SU-DHL-6 (cell line): ENCODE measurements around the gene DAPK2.

Experiments used
- CTCF ChIP-seq: fragments of 200-600 bp; sonication (generic); IDR thresholded peaks from one replicate; pipeline ENCODE4 v1.5.1; 2017; ENCODE audit warnings: antibody characterized with exemption, mild to moderate bottlenecking, low read length, moderate library complexity; ENCODE audit not compliant: insufficient read depth, poor library complexity, severe bottlenecking
- EZH2phosphoT487 ChIP-seq: fragments of 200-600 bp; sonication (generic), shearing (Covaris generic); conservative IDR thresholded peaks from 2 replicates; pipeline ENCODE4 v1.6.1; 2018; ENCODE audit warnings: mild to moderate bottlenecking, antibody characterized with exemption, low read length, moderate library complexity, mixed read lengths

DNA sequence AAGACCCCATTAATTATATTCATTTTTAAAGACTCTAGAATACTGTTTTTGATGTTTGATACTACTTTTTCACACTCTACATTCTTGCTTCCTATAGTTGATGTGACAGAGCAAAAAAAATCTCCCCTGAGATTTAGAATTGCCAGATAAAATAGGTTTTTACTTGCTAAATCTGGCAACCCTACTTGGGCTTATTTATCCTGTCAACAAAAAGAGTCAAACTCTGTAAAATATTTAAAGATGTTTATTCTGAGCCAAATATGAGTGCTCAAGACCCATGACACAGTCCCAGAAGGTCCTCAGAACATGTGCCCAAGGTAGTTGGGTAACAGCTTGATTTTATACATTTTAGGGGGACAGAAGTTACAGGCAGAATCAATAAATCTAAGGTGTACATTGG is 72.3 kb downstream of the DAPK2 start:
- TF ChIP-seq CTCF = no peak
- no peak for TF ChIP-seq EZH2phosphoT487
